Natural killer cell treated with Interleukin-12 subunit alpha and Interleukin-12 subunit beta and Interleukin-15 and Interleukin-18, amount 100 ng/mL, for 72 hours (primary cell): Measurements from ENCODE around the gene NT5DC3. TPM values are rescaled to one million over a fixed set of nuclear protein-coding genes. Genes with fewer than 3 reads are reported as not detected.
"Not testable (repeated sequence)": the region's sequence is repeated elsewhere in the genome, so short reads cannot be mapped to it uniquely, and the experiment has no call there.

Experiments used
- ATAC-seq, 2 donors: fragments of 150-1000 bp; cut with Tn5 transposase in 1 of 2; sonication (Bioruptor Pico), chemical (Tn5 transposase) in 1 of 2; 2 replicates each; pipeline ENCODE4 v1.10.0; 2021
- DNase-seq: peaks from one replicate; pipeline ENCODE4 v3.0.0; 2022; ENCODE audit warnings: low spot score
- H3K27ac Mint-ChIP-seq, 2 donors: 1 replicate in 1 of 2; 2 replicates in 1 of 2; pipeline ENCODE4 v1.8.0; 2022; ENCODE audit warnings: mixed read lengths in 2 of 2, mild to moderate bottlenecking in 1 of 2, moderate library complexity in 1 of 2
- H3K27me3 Mint-ChIP-seq, 2 donors: 1 replicate in 1 of 2; 2 replicates in 1 of 2; pipeline ENCODE4 v1.8.0; 2022; ENCODE audit warnings: mixed read lengths in 2 of 2
- H3K36me3 Mint-ChIP-seq: one replicate; pipeline ENCODE4 v1.8.0; 2022; ENCODE audit warnings: mixed read lengths
- H3K4me1 Mint-ChIP-seq, 2 donors: 1 replicate in 1 of 2; 2 replicates in 1 of 2; pipeline ENCODE4 v1.8.0; 2022; ENCODE audit warnings: low read depth in 2 of 2, mixed read lengths in 2 of 2, mild to moderate bottlenecking in 1 of 2
- H3K4me3 Mint-ChIP-seq: one replicate; pipeline ENCODE4 v1.8.0; 2022; ENCODE audit warnings: mixed read lengths
- H3K9me3 Mint-ChIP-seq: 2 replicates; pipeline ENCODE4 v1.8.0; 2022; ENCODE audit warnings: mixed read lengths
- total RNA-seq, 2 donors: library from RNA; stranded (reverse); gene quantifications; one replicate each; pipeline ENCODE4 v1.2.3, GENCODE V29; 2022

Gene NT5DC3
- total RNA-seq, 2 donors from 2014 or later: 3.9 to 15.5 TPM

GRCh38 chr12:103819312-103819711 is 21.7 kb downstream of the NT5DC3 start:
- Mint-ChIP-seq H3K27ac (no peak overlapping the region), H3K4me1 (peaks cover 0 to 2% of the 10 kb centered on the region in 2 donors), H3K27me3 (no peaks in the 10 kb centered on the region), H3K9me3 (no peaks in the 10 kb centered on the region), H3K4me3 (no peak overlapping the region), H3K36me3 (no peaks in the 10 kb centered on the region)
- ATAC-seq: no peak
- no peak for DNase-seq

DNA sequence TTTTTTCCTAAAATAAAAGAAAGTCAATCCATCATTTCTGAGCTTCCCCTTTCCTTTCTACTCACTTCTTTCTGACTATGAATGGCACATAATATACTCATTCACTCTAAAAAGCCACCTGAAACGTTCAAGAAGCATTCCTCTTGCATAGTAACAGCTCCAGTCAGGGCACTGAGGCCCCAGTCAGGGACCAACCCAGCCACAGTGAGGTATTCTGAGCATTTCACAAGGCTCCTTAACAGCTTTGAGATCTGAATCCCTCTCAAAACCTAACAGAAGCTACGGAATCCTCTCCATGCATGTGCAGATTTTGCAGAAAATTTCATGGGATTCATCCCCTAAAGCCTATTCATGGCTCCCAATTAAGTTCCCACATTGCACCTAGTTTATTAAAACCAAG is 23.2 kb downstream of the NT5DC3 start:
- Mint-ChIP-seq H3K4me3 (no peak overlapping the region), H3K27me3 (no peaks in the 10 kb centered on the region), H3K36me3 (no peaks in the 10 kb centered on the region), H3K27ac (no peak overlapping the region), H3K4me1 (peaks cover 0 to 2% of the 10 kb centered on the region in 2 donors), H3K9me3 (no peaks in the 10 kb centered on the region)
- DNase-seq (no peak), ATAC-seq (no peak)

DNA sequence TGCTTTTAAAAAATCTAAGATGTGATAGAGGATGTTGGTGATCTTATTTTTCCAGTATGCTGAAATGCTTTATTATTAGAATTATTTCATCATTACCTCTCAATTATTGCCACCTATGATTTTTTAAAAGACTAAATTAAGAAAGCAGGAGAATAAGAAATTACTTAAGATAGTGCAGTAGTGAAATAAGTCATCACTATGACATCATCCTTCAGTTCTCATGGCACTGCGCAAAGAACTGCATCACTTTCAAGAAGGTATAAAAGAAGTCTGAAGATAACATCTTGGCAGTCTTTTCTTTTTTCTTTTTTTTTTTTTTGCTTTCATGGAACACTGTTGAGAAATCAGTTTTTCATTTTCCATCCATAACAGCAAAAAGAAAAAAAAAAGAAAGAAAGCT is 24.4 kb downstream of the NT5DC3 start:
- Mint-ChIP-seq H3K4me3 (no peak overlapping the region), H3K36me3 (no peaks in the 10 kb centered on the region), H3K27me3 (no peaks in the 10 kb centered on the region), H3K9me3 (no peaks in the 10 kb centered on the region), H3K4me1 (peaks cover 0 to 2% of the 10 kb centered on the region in 2 donors), H3K27ac (no peak overlapping the region)
- ATAC-seq (no peak), DNase-seq (no peak)

DNA sequence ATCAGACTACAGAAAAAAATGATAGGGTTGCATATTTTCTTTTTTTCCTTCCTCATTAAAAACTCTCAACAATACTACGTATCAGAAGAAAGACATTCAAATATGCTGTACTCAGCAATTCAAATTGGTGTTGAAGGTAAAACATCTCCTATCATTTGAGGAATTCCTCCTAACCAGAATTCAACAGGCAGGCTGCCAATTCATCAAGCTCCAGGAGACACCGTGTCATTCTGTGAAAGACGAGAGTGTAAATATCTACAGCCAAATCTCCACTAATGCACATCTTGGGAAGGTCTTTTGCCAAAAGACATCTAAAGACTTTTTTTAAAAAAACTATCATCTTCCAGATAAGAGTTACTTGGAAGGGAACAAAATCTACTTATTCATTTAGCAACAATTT is 26.6 kb downstream of the NT5DC3 start:
- DNase-seq (no peak), ATAC-seq (no peak)
- H3K9me3 Mint-ChIP-seq: no peaks in the 10 kb centered on the region
- H3K36me3 Mint-ChIP-seq: no peaks in the 10 kb centered on the region
- no peaks in the 10 kb centered on the region for H3K27me3 Mint-ChIP-seq
- H3K4me1 Mint-ChIP-seq: peaks cover 0 to 2% of the 10 kb centered on the region in 2 donors
- H3K4me3 Mint-ChIP-seq: no peak overlapping the region
- H3K27ac Mint-ChIP-seq: no peak overlapping the region

- no peaks in the 10 kb centered on the region for H3K36me3 Mint-ChIP-seq
- no peaks in the 10 kb centered on the region for H3K9me3 Mint-ChIP-seq
- H3K27me3 Mint-ChIP-seq: no peaks in the 10 kb centered on the region
- no peak overlapping the region for H3K27ac Mint-ChIP-seq
- peaks cover 0 to under 1% of the 10 kb centered on the region in 2 donors for H3K4me1 Mint-ChIP-seq
- no peak for ATAC-seq
- no peak for DNase-seq
- no peak overlapping the region for H3K4me3 Mint-ChIP-seq
These were observed 27.1 kb downstream of the NT5DC3 start for GRCh38 chr12:103813949-103814348.

GRCh38 chr12:103813426-103813825 is 27.6 kb downstream of the NT5DC3 start:
- no peak for DNase-seq
- H3K4me3 Mint-ChIP-seq: no peak overlapping the region
- H3K27me3 Mint-ChIP-seq: no peaks in the 10 kb centered on the region
- no peaks in the 10 kb centered on the region for H3K9me3 Mint-ChIP-seq
- no peaks in the 10 kb centered on the region for H3K36me3 Mint-ChIP-seq
- H3K27ac Mint-ChIP-seq: no peak overlapping the region
- no peaks in the 10 kb centered on the region for H3K4me1 Mint-ChIP-seq
- ATAC-seq: no peak

DNA sequence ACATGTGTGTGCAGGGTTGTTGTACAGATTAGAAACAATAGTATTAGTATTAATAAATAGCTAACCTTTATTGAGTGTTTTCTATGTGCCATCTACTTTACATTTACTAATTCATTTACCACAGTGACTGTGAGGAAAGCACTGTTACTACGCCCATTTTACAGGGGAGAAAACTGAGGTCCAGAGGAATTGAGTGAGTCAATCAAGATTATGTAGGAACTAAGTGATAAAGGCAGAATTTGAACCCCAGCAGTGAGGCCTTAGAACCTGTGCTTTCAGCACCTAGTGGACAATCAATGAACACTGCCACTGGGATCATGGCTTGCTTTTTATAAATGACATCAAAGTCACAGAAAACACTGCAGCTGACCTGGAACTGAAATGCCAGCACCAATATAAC is 28.2 kb downstream of the NT5DC3 start:
- ATAC-seq (no peak), DNase-seq (no peak)
- no peaks in the 10 kb centered on the region for H3K9me3 Mint-ChIP-seq
- no peaks in the 10 kb centered on the region for H3K27me3 Mint-ChIP-seq
- H3K4me1 Mint-ChIP-seq: no peaks in the 10 kb centered on the region
- H3K4me3 Mint-ChIP-seq: no peak overlapping the region
- no peaks in the 10 kb centered on the region for H3K36me3 Mint-ChIP-seq
- no peak overlapping the region for H3K27ac Mint-ChIP-seq

- Mint-ChIP-seq H3K9me3 (no peaks in the 10 kb centered on the region), H3K4me1 (no peaks in the 10 kb centered on the region), H3K36me3 (no peaks in the 10 kb centered on the region), H3K27me3 (no peaks in the 10 kb centered on the region), H3K4me3 (no peak overlapping the region), H3K27ac (no peak overlapping the region)
- no peak for DNase-seq
- no peak for ATAC-seq
These were observed 29.2 kb downstream of the NT5DC3 start for GRCh38 chr12:103811791-103812190.

GRCh38 chr12:103810111-103810510 is 30.9 kb downstream of the NT5DC3 start:
- ATAC-seq: no peak
- H3K9me3 Mint-ChIP-seq: no peaks in the 10 kb centered on the region
- no peak overlapping the region for H3K27ac Mint-ChIP-seq
- no peaks in the 10 kb centered on the region for H3K27me3 Mint-ChIP-seq
- no peaks in the 10 kb centered on the region for H3K36me3 Mint-ChIP-seq
- peaks cover 0 to 4% of the 10 kb centered on the region in 2 donors for H3K4me1 Mint-ChIP-seq
- DNase-seq: no peak
- no peak overlapping the region for H3K4me3 Mint-ChIP-seq

DNA sequence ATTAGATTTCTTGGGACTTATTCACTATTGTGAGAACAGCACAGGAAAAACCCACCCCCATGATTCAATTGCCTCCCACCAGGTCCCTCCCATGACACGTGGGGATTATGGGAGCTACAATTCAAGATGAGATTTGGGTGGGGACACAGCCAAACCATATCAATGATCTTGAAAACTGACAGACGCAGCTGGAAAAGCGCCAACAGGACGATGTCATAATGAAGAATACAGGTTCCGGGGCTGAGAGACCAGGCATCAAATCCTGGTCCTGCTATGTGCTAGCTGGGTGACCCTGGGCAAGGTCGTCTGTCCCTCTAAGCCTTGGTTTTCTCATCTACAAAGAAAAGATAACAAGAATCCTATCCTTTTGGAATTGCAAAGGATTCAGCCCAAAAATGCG is 31.4 kb downstream of the NT5DC3 start:
- not testable (repeated sequence) for H3K36me3 Mint-ChIP-seq, DNase-seq, H3K27me3 Mint-ChIP-seq, H3K4me1 Mint-ChIP-seq, H3K27ac Mint-ChIP-seq, H3K9me3 Mint-ChIP-seq, ATAC-seq, H3K4me3 Mint-ChIP-seq

DNA sequence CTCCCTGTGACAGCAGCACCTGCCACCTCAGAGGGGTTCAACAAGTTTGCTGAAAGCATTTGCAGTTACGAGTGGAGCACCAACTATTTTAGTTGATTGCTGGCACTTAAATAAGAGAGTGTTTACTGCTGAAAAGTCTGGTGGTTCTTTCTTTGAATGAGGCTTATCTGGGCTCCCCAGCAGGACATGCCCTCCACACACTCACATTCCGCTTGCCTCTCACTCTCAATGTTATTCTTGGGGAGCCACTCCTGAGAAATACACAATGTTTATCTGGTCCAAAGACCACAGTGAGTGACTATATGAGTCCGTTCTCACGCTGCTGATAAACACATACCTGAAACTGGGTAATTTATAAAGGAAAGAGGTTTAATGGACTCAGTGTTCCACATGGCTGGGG is 31.9 kb downstream of the NT5DC3 start:
- peaks cover 0 to 4% of the 10 kb centered on the region in 2 donors for H3K4me1 Mint-ChIP-seq

GRCh38 chr12:103808239-103808880 is 32.7 kb downstream of the NT5DC3 start:
- Mint-ChIP-seq H3K36me3 (no peaks in the 10 kb centered on the region), H3K4me3 (no peak overlapping the region), H3K4me1 (peaks cover 0 to 4% of the 10 kb centered on the region in 2 donors), H3K27me3 (no peaks in the 10 kb centered on the region), H3K9me3 (no peaks in the 10 kb centered on the region), H3K27ac (no peak overlapping the region)
- DNase-seq (no peak), ATAC-seq (no peak)

More for the DNA sequence above, 31.9 kb downstream of the NT5DC3 start:
- Mint-ChIP-seq H3K36me3 (no peaks in the 10 kb centered on the region), H3K27me3 (no peaks in the 10 kb centered on the region), H3K4me3 (no peak overlapping the region), H3K27ac (no peak overlapping the region), H3K9me3 (no peaks in the 10 kb centered on the region)
- no peak for DNase-seq
- ATAC-seq: no peak

- no peaks in the 10 kb centered on the region for H3K27me3 Mint-ChIP-seq
- no peak overlapping the region for H3K4me3 Mint-ChIP-seq
- ATAC-seq (no peak), DNase-seq (no peak)
- no peaks in the 10 kb centered on the region for H3K36me3 Mint-ChIP-seq
- no peak overlapping the region for H3K27ac Mint-ChIP-seq
- H3K9me3 Mint-ChIP-seq: no peaks in the 10 kb centered on the region
- H3K4me1 Mint-ChIP-seq: peaks cover 0 to 4% of the 10 kb centered on the region in 2 donors
These were observed 33.3 kb downstream of the NT5DC3 start for GRCh38 chr12:103807561-103808238.

GRCh38 chr12:103806803-103807202 is 34.2 kb downstream of the NT5DC3 start:
- Mint-ChIP-seq H3K27ac (no peak overlapping the region), H3K27me3 (no peaks in the 10 kb centered on the region), H3K4me3 (no peak overlapping the region), H3K4me1 (peaks cover 0 to 7% of the 10 kb centered on the region in 2 donors), H3K9me3 (no peaks in the 10 kb centered on the region), H3K36me3 (no peaks in the 10 kb centered on the region)
- DNase-seq (no peak), ATAC-seq (no peak)
